Measurements from ENCODE around the gene NOPCHAP1. TPM values are rescaled to one million over a fixed set of nuclear protein-coding genes. Genes with fewer than 3 reads are reported as not detected.

The NOPCHAP1 gene, protein sequence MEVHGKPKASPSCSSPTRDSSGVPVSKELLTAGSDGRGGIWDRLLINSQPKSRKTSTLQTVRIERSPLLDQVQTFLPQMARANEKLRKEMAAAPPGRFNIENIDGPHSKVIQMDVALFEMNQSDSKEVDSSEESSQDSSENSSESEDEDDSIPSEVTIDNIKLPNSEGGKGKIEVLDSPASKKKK
- total RNA-seq (10 to 100 TPM in 5 of 7 donors, 1 to 10 TPM in 2; 4.5 to 20.2 (median 13.6) TPM), polyA plus RNA-seq (1 to 10 TPM; 5.2 to 6.6 TPM)
- long read RNA-seq, donor 1, partial matches to known transcripts: 2 of 2 reads
- long read RNA-seq, donor 1, other reads (novel, unspliced or antisense): 0 of 2 reads
- long read RNA-seq, donor 2, full-length matches to known transcripts: 26 of 26 reads
- long read RNA-seq, donor 2, partial matches to known transcripts: 0 of 26 reads
- long read RNA-seq, donor 2, other reads (novel, unspliced or antisense): 0 of 26 reads
- long read RNA-seq, donor 3, full-length matches to known transcripts: 4 of 10 reads
- long read RNA-seq, donor 3, partial matches to known transcripts: 5 of 10 reads
- long read RNA-seq, donor 3, other reads (novel, unspliced or antisense): 1 of 10 reads

DNA sequence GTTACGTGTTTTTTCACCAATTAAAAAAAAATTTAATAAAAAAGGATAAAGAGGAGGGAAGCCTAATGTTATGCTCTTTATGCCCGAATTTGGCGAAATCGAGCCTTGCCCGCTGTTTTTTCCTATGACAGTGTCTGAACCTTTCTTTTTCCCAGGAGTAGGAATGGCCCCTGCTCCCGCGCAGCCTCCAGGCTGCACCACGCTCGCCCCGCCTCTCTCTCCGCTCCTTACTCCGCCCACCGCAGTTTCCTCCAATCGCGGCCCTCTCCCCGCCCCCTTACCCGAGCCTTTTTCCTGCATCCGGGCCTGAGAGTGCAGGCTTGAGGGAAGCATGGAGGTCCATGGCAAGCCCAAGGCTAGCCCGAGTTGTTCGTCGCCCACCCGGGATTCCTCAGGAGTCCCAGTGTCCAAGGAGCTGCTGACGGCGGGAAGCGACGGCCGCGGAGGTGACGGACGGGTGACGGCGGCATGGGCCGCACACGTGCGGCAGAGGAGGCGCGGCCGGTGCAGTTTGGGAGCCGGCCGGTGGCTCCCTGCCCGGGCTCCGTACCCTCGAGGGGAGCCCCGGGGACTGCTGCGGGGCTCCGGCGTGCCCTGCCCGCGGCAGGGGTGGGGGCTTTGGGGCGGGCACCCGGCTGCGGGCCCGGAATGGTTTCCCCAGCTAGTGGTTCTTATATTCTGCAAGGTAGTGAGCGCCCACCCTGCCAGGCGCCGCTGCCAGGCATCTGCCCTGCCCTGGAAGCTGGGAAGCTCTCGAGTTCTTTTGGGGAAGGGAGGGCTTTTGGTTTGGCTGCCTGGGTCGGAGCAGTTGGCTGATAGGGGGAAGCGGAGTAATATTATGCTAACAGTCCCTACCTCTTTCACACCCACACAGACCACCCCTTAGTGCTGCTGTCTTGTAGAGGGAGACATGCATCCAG, at the start of gene NOPCHAP1:
TSS of gene NOPCHAP1 (plus strand) at position 295 of the 920 bp plus-strand sequence. CDS start at position 332, 37 bp downstream.
- no peaks in the 10 kb centered on the region for H3K36me3 ChIP-seq
- peak within 1 kb of the TSS; percentile 66 for H3K4me3 ChIP-seq
- TF ChIP-seq POLR2A (IDR thresholded peaks at IDR 0.05) (peak; percentile 43), EP300 (IDR thresholded peaks at IDR 0.05) (no peak)
- no peaks in the 10 kb centered on the region for H3K9me3 ChIP-seq
- DNase-seq: peak; percentile 89 to 95 (median 92)
- intact Hi-C loops (cut with DNase I): no loop called here
- H3K27me3 ChIP-seq: no peaks in the 10 kb centered on the region
- H3K4me1 ChIP-seq (ENCODE audit: insufficient read depth): peaks cover 1% of the 10 kb centered on the region
- H3K27ac ChIP-seq: peak within 1 kb of the TSS in 1 of 2 donors; percentile 35
- WGBS, 3 donors: 1% methylated on average over 35 to 59 of the region's 59 CpGs

DNA sequence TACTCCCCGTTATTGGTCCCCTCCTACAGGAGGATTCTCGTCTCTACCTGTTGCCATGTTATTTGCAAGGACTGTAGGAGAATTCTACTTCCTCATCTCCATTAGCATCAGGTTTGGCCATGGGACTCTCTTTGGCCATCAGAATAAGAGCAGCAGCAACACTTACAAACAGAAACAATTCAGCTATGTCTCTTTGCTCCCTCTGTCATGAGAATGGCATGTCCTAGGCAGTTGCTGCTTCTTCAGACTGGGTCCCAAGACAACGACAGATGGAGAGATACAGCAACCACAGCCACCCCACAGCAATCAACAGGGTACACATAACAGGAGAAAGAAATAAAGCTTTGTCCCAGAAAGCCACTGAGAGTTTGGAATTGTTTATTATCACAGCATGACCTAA, 47.7 kb upstream of the NOPCHAP1 start:
- 55 to 66% (median 56%) methylated on average over 3 of the region's 3 CpGs for WGBS, 3 donors
- Histone ChIP-seq H3K4me1 (ENCODE audit: insufficient read depth) (no peaks in the 10 kb centered on the region), H3K9me3 (no peaks in the 10 kb centered on the region), H3K36me3 (no peaks in the 10 kb centered on the region), H3K4me3 (no peak overlapping the region), H3K27ac (no peak overlapping the region), H3K27me3 (no peaks in the 10 kb centered on the region)
- intact Hi-C loops (cut with DNase I): no loop called here
- no peak for DNase-seq
- TF ChIP-seq POLR2A (IDR thresholded peaks at IDR 0.05): no peak
- TF ChIP-seq, protein P1, sequence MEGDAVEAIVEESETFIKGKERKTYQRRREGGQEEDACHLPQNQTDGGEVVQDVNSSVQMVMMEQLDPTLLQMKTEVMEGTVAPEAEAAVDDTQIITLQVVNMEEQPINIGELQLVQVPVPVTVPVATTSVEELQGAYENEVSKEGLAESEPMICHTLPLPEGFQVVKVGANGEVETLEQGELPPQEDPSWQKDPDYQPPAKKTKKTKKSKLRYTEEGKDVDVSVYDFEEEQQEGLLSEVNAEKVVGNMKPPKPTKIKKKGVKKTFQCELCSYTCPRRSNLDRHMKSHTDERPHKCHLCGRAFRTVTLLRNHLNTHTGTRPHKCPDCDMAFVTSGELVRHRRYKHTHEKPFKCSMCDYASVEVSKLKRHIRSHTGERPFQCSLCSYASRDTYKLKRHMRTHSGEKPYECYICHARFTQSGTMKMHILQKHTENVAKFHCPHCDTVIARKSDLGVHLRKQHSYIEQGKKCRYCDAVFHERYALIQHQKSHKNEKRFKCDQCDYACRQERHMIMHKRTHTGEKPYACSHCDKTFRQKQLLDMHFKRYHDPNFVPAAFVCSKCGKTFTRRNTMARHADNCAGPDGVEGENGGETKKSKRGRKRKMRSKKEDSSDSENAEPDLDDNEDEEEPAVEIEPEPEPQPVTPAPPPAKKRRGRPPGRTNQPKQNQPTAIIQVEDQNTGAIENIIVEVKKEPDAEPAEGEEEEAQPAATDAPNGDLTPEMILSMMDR (IDR thresholded peaks at IDR 0.05): no peak
- no peak for TF ChIP-seq EP300 (IDR thresholded peaks at IDR 0.05)

- Histone ChIP-seq H3K27me3 (no peaks in the 10 kb centered on the region), H3K27ac (no peak overlapping the region), H3K4me3 (no peak overlapping the region), H3K9me3 (no peaks in the 10 kb centered on the region), H3K36me3 (no peaks in the 10 kb centered on the region), H3K4me1 (ENCODE audit: insufficient read depth) (no peaks in the 10 kb centered on the region)
- TF ChIP-seq EP300 (IDR thresholded peaks at IDR 0.05): no peak
- TF ChIP-seq, protein P1 (IDR thresholded peaks at IDR 0.05): no peak
- no peak for TF ChIP-seq POLR2A (IDR thresholded peaks at IDR 0.05)
- WGBS, 3 donors: 92 to 98% (median 98%) methylated on average over 2 of the region's 2 CpGs
- intact Hi-C loops (cut with DNase I): no loop called here
- DNase-seq: no peak
These were observed 47.0 kb upstream of the NOPCHAP1 start for GRCh38 chr12:104939089-104939488.

GRCh38 chr12:104941454-104941853, 44.7 kb upstream of the NOPCHAP1 start:
- intact Hi-C loops (cut with DNase I): no loop called here
- no peak overlapping the region for H3K4me3 ChIP-seq
- 86 to 96% (median 95%) methylated on average over 3 of the region's 3 CpGs for WGBS, 3 donors

More at GRCh38 chr12:104941454-104941853, 44.7 kb upstream of the NOPCHAP1 start:
- DNase-seq: no peak
- no peaks in the 10 kb centered on the region for H3K4me1 ChIP-seq (ENCODE audit: insufficient read depth)
- H3K9me3 ChIP-seq: no peaks in the 10 kb centered on the region
- H3K27me3 ChIP-seq: no peaks in the 10 kb centered on the region
- TF ChIP-seq, protein P1 (IDR thresholded peaks at IDR 0.05): no peak
- TF ChIP-seq EP300 (IDR thresholded peaks at IDR 0.05) (no peak), POLR2A (IDR thresholded peaks at IDR 0.05) (no peak)
- no peaks in the 10 kb centered on the region for H3K36me3 ChIP-seq
- no peak overlapping the region for H3K27ac ChIP-seq

All from ovary (tissue), 10 donors.